ENCODE results near the gene QRFPR. TPM values are rescaled to one million over a fixed set of nuclear protein-coding genes. Genes with fewer than 3 reads are reported as not detected.

The QRFPR gene
- total RNA-seq, 1 experiment from 2014 or later: 0.63 TPM

- Histone ChIP-seq H3K4me1 (ENCODE audit: insufficient read depth, low read length) (no peaks in the 10 kb centered on the region; the same call in 1 of the 2 replicates), H2AK5ac (ENCODE audit: insufficient read length, low read length) (no peak overlapping the region), H2BK120ac (ENCODE audit: low read depth, low read length, poor library complexity, severe bottlenecking) (no peak overlapping the region), H3K4me2 (ENCODE audit: insufficient read depth, insufficient read length, low read length) (no peak overlapping the region), H3K79me2 (ENCODE audit: insufficient read depth, low read length) (no peaks in the 10 kb centered on the region), H4K5ac (ENCODE audit: insufficient read length, low read depth, low read length) (no peak overlapping the region), H3K23me2 (ENCODE audit: insufficient read length, low read depth, low read length, poor library complexity, severe bottlenecking) (no peaks in the 10 kb centered on the region), H3K23ac (ENCODE audit: insufficient read length, low read depth, low read length) (no peak overlapping the region), H3K18ac (ENCODE audit: insufficient read length, low read depth, low read length) (no peak overlapping the region), H4K20me1 (ENCODE audit: control insufficient read depth, insufficient read depth, insufficient read length) (no peaks in the 10 kb centered on the region), H3T11ph (ENCODE audit: low read length) (no peak overlapping the region), H3K27ac (ENCODE audit: insufficient read length, low read depth, low read length) (no peak overlapping the region), H4K8ac (replicated peaks; ENCODE audit: insufficient read length, low read depth, low read length) (no peak overlapping the region), H3K4ac (ENCODE audit: low read depth, low read length) (no peak overlapping the region), H2BK15ac (ENCODE audit: low read depth, low read length) (no peak overlapping the region), H3K9ac (ENCODE audit: extremely low read depth, insufficient read length, low read length) (no peak overlapping the region), H3K79me1 (ENCODE audit: insufficient read depth, low read depth, low read length, poor library complexity, severe bottlenecking) (no peaks in the 10 kb centered on the region), H3K14ac (ENCODE audit: insufficient read depth, low read length) (no peak overlapping the region), H3K56ac (ENCODE audit: insufficient read length, low read depth, low read length) (no peak overlapping the region), H2BK20ac (ENCODE audit: low read depth, low read length, poor library complexity, severe bottlenecking) (no peak overlapping the region), H2BK5ac (ENCODE audit: insufficient read length, low read length) (no peak overlapping the region), H2BK12ac (ENCODE audit: insufficient read length, low read depth, low read length) (no peak overlapping the region), H3K27me3 (ENCODE audit: insufficient read depth, low read length) (no peaks in the 10 kb centered on the region), H3K9me3 (ENCODE audit: control insufficient read depth, low read depth, low read length) (no peaks in the 10 kb centered on the region), H4K91ac (ENCODE audit: insufficient read length, low read depth, low read length) (no peak overlapping the region), H2AFZ (ENCODE audit: low read length) (no peak overlapping the region)
- no peak overlapping the region for H3K4me3 Mint-ChIP-seq
- H3K36me3 Mint-ChIP-seq (ENCODE audit: insufficient read depth in 1 of 3, low read depth in 3 of 3): no peaks in the 10 kb centered on the region
- TF ChIP-seq, protein P1, sequence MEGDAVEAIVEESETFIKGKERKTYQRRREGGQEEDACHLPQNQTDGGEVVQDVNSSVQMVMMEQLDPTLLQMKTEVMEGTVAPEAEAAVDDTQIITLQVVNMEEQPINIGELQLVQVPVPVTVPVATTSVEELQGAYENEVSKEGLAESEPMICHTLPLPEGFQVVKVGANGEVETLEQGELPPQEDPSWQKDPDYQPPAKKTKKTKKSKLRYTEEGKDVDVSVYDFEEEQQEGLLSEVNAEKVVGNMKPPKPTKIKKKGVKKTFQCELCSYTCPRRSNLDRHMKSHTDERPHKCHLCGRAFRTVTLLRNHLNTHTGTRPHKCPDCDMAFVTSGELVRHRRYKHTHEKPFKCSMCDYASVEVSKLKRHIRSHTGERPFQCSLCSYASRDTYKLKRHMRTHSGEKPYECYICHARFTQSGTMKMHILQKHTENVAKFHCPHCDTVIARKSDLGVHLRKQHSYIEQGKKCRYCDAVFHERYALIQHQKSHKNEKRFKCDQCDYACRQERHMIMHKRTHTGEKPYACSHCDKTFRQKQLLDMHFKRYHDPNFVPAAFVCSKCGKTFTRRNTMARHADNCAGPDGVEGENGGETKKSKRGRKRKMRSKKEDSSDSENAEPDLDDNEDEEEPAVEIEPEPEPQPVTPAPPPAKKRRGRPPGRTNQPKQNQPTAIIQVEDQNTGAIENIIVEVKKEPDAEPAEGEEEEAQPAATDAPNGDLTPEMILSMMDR (conservative IDR thresholded peaks at IDR 0.05): no peak
- no peaks in the 10 kb centered on the region for H3K9me3 Mint-ChIP-seq
- no CpG with 5 or more reads among the region's 7 CpGs for WGBS (ENCODE audit: extremely low coverage, insufficient read length, low lambda C conversion rate)
- no peak overlapping the region for H3K27ac Mint-ChIP-seq
- H3K4me1 Mint-ChIP-seq: peaks cover 5 to 6% of the 10 kb centered on the region in 2 experiments
- no peak for DNase-seq
- no peaks in the 10 kb centered on the region for H3K27me3 Mint-ChIP-seq (ENCODE audit: low read depth)
Measured at GRCh38 chr4:121338518-121338917, 42.3 kb downstream of the QRFPR start.

All from H9 (cell line).